ENCODE measurements around the gene TMEM181. TPM values are rescaled to one million over a fixed set of nuclear protein-coding genes. Genes with fewer than 3 reads are reported as not detected.

Gene TMEM181
- total RNA-seq, 4 donors from 2014 or later, result 21.6 to 31.6 (median 26.0) TPM

DNA sequence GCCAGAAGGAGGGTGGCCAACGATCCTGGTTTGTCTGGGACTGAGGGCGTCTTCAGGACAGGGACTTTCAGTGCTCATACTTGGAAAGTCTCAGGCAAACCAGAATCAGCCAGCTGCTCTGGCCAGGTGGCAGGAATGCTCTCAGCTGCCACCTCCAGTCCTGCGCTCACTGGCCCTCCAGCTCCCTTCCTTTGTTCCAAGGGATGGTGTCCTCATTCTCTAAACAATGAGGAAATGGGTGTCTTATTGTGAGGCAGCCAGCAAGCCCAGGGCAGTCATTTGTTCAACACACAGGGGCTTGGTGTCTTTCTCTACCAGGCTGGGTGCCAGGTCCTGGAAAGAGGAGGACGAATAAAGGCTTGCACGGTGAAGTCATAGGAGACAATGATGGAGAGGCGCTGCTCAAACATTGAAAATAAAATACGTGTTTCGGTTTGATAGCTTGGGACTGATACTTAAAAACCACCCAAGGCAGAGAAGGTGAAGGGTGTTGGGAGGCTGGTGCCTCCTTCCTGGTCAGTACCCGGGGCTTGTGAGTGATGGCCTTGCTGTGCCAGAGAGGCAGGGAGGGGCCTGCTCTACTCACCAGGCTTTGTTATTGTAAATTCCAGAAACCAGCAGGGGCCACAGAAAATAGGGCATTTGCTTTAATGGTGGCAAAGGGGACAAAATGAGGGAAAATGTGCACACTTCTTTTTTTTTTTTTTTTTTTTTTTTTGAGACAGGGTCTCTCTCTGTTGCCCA is 11.3 kb upstream of the TMEM181 start:
- no peak overlapping the region for H3K4me3 ChIP-seq
- no peaks in the 10 kb centered on the region for H3K9me3 ChIP-seq
- 78% methylated on average over 9 of the region's 9 CpGs for WGBS
- no peak overlapping the region for H3K27ac ChIP-seq (replicated peaks in 1 of 4)
- intact Hi-C loops (cut with DNase I), result no loop called here
- peaks cover 0 to 6% (median 0%) of the 10 kb centered on the region in 4 donors for H3K27me3 ChIP-seq
- TF ChIP-seq POLR2A (IDR thresholded peaks at IDR 0.05; ENCODE audit: low read depth) (no peak), POLR2AphosphoS5 (IDR thresholded peaks at IDR 0.05) (no peak), EP300 (IDR thresholded peaks at IDR 0.05) (no peak)
- TF ChIP-seq, protein P1, sequence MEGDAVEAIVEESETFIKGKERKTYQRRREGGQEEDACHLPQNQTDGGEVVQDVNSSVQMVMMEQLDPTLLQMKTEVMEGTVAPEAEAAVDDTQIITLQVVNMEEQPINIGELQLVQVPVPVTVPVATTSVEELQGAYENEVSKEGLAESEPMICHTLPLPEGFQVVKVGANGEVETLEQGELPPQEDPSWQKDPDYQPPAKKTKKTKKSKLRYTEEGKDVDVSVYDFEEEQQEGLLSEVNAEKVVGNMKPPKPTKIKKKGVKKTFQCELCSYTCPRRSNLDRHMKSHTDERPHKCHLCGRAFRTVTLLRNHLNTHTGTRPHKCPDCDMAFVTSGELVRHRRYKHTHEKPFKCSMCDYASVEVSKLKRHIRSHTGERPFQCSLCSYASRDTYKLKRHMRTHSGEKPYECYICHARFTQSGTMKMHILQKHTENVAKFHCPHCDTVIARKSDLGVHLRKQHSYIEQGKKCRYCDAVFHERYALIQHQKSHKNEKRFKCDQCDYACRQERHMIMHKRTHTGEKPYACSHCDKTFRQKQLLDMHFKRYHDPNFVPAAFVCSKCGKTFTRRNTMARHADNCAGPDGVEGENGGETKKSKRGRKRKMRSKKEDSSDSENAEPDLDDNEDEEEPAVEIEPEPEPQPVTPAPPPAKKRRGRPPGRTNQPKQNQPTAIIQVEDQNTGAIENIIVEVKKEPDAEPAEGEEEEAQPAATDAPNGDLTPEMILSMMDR (IDR thresholded peaks at IDR 0.05), result no peak
- H3K36me3 ChIP-seq, result no peaks in the 10 kb centered on the region
- no peaks in the 10 kb centered on the region for H3K4me1 ChIP-seq
- no peak for DNase-seq (ENCODE audit: extremely low spot score)

DNA sequence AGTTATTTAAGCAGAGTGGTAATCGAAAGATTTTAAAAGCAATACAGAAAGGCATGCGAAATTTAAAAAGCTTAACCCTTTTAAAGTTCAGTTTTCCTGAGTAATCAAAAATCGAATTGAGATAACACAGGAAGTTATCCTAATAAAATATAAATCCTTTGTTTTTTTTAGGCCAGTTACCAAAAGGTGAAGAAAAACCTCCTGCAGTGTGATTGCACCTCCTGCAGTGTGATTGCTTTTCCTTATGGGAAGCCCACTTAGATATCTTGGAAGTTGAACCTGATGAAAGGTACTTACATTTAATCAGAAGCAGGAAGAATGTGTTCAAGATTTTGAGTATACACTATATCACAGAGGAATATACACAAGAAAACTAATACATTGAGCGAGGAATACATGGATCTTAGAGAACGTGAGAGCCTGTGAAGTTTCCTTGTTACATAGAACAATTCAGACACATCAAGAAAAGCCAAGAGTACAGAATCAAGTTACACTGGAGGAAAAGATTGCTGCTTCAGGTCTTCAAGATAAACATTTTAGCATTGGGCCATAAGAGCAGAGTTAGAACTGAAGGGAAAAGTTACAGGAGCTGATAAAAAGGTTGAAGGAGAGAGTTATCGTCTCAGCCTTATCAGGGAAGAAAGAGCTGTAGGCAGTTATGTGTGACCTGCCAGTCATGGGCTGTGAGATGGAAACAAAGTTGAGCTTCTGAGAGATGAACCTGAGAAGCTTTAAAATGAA is 7.7 kb upstream of the TMEM181 start:
- Histone ChIP-seq H3K9me3 (no peaks in the 10 kb centered on the region), H3K27me3 (peaks cover 0 to 5% (median 0%) of the 10 kb centered on the region in 4 donors), H3K4me3 (no peak overlapping the region), H3K27ac (replicated peaks in 1 of 4) (no peak overlapping the region), H3K36me3 (no peaks in the 10 kb centered on the region), H3K4me1 (no peaks in the 10 kb centered on the region)
- DNase-seq (ENCODE audit: extremely low spot score), result no peak
- intact Hi-C loops (cut with DNase I), result no loop called here
- 80% methylated on average over 6 of the region's 6 CpGs for WGBS
- TF ChIP-seq EP300 (IDR thresholded peaks at IDR 0.05) (no peak), POLR2A (IDR thresholded peaks at IDR 0.05; ENCODE audit: low read depth) (no peak), POLR2AphosphoS5 (IDR thresholded peaks at IDR 0.05) (no peak)
- TF ChIP-seq, protein P1 (IDR thresholded peaks at IDR 0.05), result no peak

DNA sequence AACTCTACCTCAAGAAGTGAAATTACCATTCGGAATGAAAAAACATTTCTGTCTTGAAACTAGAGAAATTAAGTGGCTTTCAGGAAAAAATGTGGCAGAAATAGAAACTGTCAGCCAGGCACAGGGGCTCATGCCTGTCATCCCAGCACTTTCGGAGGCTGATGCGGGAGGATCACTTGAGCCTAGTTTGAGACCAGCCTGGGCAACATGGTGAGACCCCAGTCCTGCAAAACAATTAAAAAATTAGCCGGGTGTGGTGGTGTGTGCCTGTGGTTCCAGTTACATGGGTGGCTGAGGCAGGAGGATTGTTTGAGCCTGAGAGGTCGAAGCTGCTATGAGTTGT is 7.1 kb upstream of the TMEM181 start:
- no peak overlapping the region for H3K4me3 ChIP-seq
- no peaks in the 10 kb centered on the region for H3K4me1 ChIP-seq
- intact Hi-C loops (cut with DNase I), result no loop called here
- no peaks in the 10 kb centered on the region for H3K36me3 ChIP-seq
- H3K9me3 ChIP-seq, result no peaks in the 10 kb centered on the region
- TF ChIP-seq EP300 (IDR thresholded peaks at IDR 0.05) (no peak), POLR2AphosphoS5 (IDR thresholded peaks at IDR 0.05) (no peak), POLR2A (IDR thresholded peaks at IDR 0.05; ENCODE audit: low read depth) (no peak)
- TF ChIP-seq, protein P1 (IDR thresholded peaks at IDR 0.05), result no peak
- WGBS, result 89% methylated on average over 5 of the region's 5 CpGs
- DNase-seq (ENCODE audit: extremely low spot score), result no peak
- H3K27ac ChIP-seq (replicated peaks in 1 of 4), result no peak overlapping the region
- H3K27me3 ChIP-seq, result peaks cover 0 to 5% (median 0%) of the 10 kb centered on the region in 4 donors

DNA sequence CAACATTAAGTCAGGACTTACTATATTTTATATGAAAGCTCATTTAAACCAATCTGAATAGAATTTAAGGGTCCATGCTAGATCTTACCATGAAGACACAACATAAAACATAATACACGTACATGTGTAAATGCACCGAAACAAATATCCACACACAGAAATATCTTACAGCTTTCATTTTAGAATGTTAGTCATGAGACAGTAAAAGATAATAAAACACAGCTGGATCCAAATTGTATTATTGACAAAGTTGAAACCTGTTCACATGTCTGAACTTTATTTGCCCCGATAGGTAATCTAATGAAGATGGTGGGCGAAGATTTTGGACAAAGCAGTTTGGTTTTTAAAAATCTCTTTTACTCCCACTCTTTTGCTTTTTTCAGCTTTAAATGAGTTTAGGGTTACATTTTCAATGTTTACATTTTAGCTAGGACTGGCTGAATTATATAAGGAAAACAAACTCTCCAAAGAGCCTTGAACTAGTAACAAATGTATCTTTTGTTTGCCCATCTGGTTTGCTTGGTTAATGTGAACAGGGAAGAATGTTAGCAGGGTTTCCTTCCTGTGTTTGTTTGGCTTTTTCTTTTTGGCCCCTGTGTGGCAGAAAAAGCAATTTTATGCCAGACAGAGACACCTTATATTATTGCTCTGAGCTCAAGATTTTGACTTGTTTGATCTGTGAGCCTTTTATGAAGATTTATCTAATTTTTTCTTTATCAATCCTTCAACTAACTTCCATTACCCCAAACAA is 5.1 kb upstream of the TMEM181 start:
- WGBS, result 89% methylated on average over 4 of the region's 4 CpGs
- H3K27me3 ChIP-seq, result peaks cover 0 to 5% (median 0%) of the 10 kb centered on the region in 4 donors
- DNase-seq (ENCODE audit: extremely low spot score), result no peak

More for the DNA sequence above, 5.1 kb upstream of the TMEM181 start:
- Histone ChIP-seq H3K4me1 (peaks cover 0 to 6% (median 5%) of the 10 kb centered on the region in 4 donors), H3K36me3 (no peaks in the 10 kb centered on the region), H3K4me3 (no peak overlapping the region), H3K27ac (replicated peaks in 1 of 4) (no peak overlapping the region), H3K9me3 (no peaks in the 10 kb centered on the region)
- TF ChIP-seq EP300 (IDR thresholded peaks at IDR 0.05), result no peak
- no peak for TF ChIP-seq POLR2AphosphoS5 (IDR thresholded peaks at IDR 0.05)
- TF ChIP-seq POLR2A (IDR thresholded peaks at IDR 0.05; ENCODE audit: low read depth), result no peak
- TF ChIP-seq, protein P1 (IDR thresholded peaks at IDR 0.05), result no peak
- intact Hi-C loops (cut with DNase I), result loop anchor here (5.0 kb wide), 1 partner anchor 322 kb away; no protein-coding TSS in a partner anchor

Data from esophagus muscularis mucosa (tissue), 4 donors.